DND-41 (cell line): Measurements from ENCODE around the gene ZFYVE16.

Experiments
- CTCF ChIP-seq: IDR thresholded peaks from 2 replicates; pipeline ENCODE4 v1.5.1; 2012; ENCODE audit warnings: borderline replicate concordance, low read length, moderate library complexity, mild to moderate bottlenecking; ENCODE audit not compliant: poor library complexity, severe bottlenecking; ENCODE audit errors: extremely low read depth
- EZH2 ChIP-seq: IDR thresholded peaks from 3 replicates; pipeline ENCODE4 v1.6.1; 2012; ENCODE audit warnings: borderline replicate concordance, low read depth, mild to moderate bottlenecking, moderate library complexity, low read length, inconsistent platforms; ENCODE audit not compliant: severe bottlenecking

GRCh38 chr5:80466669-80467485 lies 59.0 kb downstream of the ZFYVE16 start:
- no peak for TF ChIP-seq CTCF
- no peak for TF ChIP-seq EZH2
